HG02759 (cell line): ENCODE results near the gene DTD1.

Experiments used
- ATAC-seq: cut with Tn5 transposase; IDR thresholded peaks from one replicate; pipeline ENCODE4 v1.9.1; 2021; ENCODE audit warnings: mild to moderate bottlenecking, moderate library complexity; ENCODE audit not compliant: unreplicated experiment

DTD1 gene

GRCh38 chr20:18587665-18588573 is at the start of gene DTD1:
Gene DTD1 (plus strand): TSS chr20:18588054. CDS start chr20:18588073, 19 bp downstream.
- ATAC-seq = peak; percentile 87

- no peak for ATAC-seq
Measured at GRCh38 chr20:18541741-18542140, 46.1 kb upstream of the DTD1 start.

GRCh38 chr20:18543216-18543615 is 44.6 kb upstream of the DTD1 start:
- ATAC-seq = no peak

GRCh38 chr20:18543932-18544331 is 43.9 kb upstream of the DTD1 start:
- ATAC-seq = no peak

- no peak for ATAC-seq
Measured at GRCh38 chr20:18545566-18545965, 42.3 kb upstream of the DTD1 start.

GRCh38 chr20:18548465-18548864 is 39.4 kb upstream of the DTD1 start:
- no peak for ATAC-seq

- no peak for ATAC-seq
Measured at GRCh38 chr20:18553746-18554145, 34.1 kb upstream of the DTD1 start.

GRCh38 chr20:18566892-18567738 is 20.7 kb upstream of the DTD1 start, which contains the start of gene SMIM26:
Gene SMIM26 (plus strand): TSS chr20:18567432. CDS start chr20:18567479, 47 bp downstream.
- peak; percentile 100 for ATAC-seq

- ATAC-seq = peak; percentile 15
Measured at GRCh38 chr20:18567739-18568091, 20.1 kb upstream of the DTD1 start.

GRCh38 chr20:18571009-18571408 is 16.8 kb upstream of the DTD1 start:
- ATAC-seq = no peak

GRCh38 chr20:18571578-18571977 is 16.3 kb upstream of the DTD1 start:
- ATAC-seq = no peak

- ATAC-seq = no peak
Measured at GRCh38 chr20:18577942-18578341, 9.9 kb upstream of the DTD1 start.

- ATAC-seq = no peak
Measured at GRCh38 chr20:18578581-18578980, 9.3 kb upstream of the DTD1 start.

GRCh38 chr20:18580012-18580411 is 7.8 kb upstream of the DTD1 start:
- no peak for ATAC-seq

- ATAC-seq = no peak
Measured at GRCh38 chr20:18585134-18585533, 2.7 kb upstream of the DTD1 start.

- ATAC-seq = peak; percentile 7
Measured at GRCh38 chr20:18588574-18588933, 700 bp downstream of the DTD1 start.

- ATAC-seq = no peak
Measured at GRCh38 chr20:18589941-18590674, 2.3 kb downstream of the DTD1 start.

- ATAC-seq = no peak
Measured at GRCh38 chr20:18596270-18596669, 8.4 kb downstream of the DTD1 start.

- no peak for ATAC-seq
Measured at GRCh38 chr20:18609741-18610140, 21.9 kb downstream of the DTD1 start.

- no peak for ATAC-seq
Measured at GRCh38 chr20:18611492-18611891, 23.6 kb downstream of the DTD1 start.

GRCh38 chr20:18613553-18613952 is 25.7 kb downstream of the DTD1 start:
- ATAC-seq = no peak
